GM04503 (cell line): ENCODE measurements around the gene DCTD.

Experiments
- DNase-seq: peaks from one replicate; pipeline ENCODE4 v3.0.0-alpha.2; 2012; ENCODE audit warnings: low read depth

The DCTD gene

GRCh38 chr4:182917182-182918043 is at the start of gene DCTD:
Gene DCTD, minus strand, starts transcription at chr4:182917386. Its CDS starts 1,818 bp downstream, at chr4:182915568.
- DNase-seq = no peak

DNA sequence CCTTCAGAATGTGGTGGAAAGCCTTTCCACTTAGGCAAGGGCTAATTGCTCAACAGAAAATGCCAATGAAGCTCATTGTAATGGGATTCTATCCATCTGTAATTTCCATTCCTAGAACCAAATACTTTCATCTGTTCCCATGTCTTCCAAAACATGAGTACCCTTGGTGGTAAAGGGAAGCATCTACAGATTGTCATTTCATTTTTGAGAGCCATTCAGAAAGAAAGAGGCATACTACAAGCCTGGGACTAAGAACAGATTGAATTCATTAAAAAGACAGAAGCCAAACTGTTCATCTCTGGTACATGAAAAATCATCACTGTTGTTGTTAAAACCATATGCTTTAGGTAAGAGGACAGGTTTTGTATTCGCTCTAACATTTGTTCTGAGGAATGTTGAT is 43.6 kb upstream of the DCTD start:
- DNase-seq = no peak

GRCh38 chr4:182960228-182960627 is 43.0 kb upstream of the DCTD start:
- no peak for DNase-seq

- no peak for DNase-seq
Measured at GRCh38 chr4:182955411-182955810, 38.2 kb upstream of the DCTD start.

DNA sequence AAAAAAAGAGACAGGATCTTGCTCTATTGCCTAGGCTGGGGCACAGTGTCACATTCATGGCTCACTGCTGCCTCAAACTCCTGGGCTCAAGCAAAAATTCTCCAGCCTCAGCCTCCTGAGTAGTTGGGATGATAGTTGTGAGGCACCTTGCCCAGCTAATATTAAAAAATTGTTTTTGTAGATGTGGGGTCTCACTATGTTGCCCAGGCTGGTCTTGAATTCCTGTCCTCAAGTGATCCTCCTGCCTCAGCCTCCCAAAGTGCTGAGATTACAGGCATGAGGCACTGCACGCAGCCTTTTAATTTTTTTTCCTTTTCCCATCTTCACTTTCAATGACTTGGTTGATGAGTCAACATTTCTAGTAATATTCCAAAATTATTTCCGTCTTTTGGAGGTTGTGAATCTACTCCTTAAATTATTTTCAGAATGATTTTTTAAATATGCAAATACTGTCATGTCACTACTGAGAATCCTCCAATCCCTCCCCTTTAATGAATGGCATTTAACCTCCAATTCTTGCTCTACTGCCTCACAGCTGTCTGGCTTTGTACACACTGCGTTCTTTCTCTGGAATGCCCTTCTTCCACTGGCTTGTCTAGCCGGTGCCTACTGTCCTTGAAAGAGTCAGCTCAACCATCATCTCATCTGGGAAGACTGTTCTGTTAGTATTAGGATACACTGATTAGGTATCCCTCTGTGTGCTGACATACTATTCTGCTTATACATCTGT is 27.5 kb upstream of the DCTD start:
- DNase-seq = no peak

DNA sequence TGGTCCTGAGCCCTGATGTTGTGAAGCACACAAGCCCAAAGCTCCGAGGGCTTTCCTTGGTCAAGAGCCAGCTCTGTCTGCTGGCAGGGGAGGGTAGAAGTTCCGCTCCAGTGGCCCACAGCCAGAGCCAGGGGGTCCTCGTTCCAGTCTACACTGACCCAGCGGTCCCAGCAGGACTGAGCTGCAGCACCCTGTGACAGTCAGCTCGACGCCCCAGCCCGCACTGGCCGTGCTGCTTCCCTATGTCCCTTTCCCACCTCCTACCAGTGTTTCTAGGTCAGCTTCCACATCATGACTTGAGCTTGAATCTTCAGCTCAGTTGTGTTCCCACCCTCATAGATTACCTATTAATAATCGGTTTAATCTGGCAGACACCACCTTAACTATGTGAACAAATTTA is 22.5 kb upstream of the DCTD start:
- no peak for DNase-seq

DNA sequence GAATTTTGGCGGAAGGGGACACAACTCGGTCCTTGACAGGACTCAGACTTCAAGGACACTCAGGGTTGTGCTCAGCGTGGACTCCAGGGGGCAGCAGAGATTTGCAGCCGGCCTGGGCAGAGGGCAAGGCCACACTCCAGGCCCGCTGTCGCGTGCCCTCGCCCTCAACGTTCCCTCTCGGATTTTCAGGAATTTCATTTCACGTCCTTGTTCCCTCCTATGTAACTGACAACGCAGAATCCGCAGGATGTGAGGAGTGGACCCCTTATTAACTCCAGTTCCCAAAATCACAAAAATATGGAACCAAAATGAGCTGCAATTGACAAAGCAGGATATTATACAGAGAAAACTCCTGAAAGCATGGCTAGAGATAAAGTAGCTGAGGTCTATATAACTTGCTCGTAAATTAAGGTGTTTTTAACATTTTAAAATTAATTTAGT is 21.0 kb upstream of the DCTD start:
- no peak for DNase-seq

GRCh38 chr4:182937268-182938204 is 20.4 kb upstream of the DCTD start:
- no peak for DNase-seq

GRCh38 chr4:182932651-182933050 is 15.5 kb upstream of the DCTD start:
- no peak for DNase-seq

DNA sequence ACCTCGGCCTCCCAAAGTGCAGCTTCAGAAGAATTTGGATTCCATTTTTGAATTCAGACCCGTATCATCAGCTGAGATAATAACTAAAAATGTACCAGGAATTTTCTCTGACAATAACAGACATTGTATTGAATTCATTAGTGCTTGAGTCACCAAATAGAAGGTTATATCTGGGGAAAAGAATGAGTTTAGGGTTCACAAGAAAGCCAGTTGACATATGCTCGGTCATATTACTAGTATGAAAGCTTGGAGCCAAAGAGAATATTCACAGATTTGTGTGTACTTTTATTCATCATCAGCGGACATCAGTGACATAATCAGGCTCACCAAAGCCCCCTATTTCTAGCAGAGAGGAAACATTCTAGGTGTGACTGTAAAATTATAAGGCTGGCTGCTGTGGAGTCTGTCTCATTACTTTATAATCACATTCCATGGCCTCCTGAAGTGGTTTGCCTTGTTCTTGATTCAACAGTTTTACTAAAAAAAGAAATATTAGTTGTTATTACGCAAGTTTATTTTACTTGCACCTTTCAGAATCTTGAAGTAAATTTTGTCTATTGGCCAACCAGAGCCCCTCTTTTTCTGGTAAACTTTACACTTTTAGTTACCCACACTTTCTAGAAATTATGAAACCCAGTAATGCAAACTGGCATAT is 14.6 kb upstream of the DCTD start:
- DNase-seq = no peak

DNA sequence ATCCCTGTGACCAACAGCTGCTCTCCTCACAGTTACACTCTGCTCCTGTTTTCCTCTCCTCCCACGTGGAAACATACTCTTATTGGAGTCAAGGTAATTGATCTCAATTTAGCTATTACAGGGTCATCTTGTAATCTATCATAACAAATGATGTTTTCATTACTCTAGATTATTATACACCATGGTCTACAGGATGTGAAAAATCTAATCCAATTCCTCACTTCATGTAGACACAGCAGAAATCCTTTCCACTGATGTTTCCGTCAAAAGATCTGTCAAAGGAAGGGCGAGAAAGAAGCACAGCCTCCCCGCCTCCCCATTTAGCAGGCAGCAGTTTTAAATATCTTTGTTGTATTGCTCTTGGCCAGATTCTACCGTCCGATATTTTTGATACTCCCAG is 13.7 kb upstream of the DCTD start:
- no peak for DNase-seq

DNA sequence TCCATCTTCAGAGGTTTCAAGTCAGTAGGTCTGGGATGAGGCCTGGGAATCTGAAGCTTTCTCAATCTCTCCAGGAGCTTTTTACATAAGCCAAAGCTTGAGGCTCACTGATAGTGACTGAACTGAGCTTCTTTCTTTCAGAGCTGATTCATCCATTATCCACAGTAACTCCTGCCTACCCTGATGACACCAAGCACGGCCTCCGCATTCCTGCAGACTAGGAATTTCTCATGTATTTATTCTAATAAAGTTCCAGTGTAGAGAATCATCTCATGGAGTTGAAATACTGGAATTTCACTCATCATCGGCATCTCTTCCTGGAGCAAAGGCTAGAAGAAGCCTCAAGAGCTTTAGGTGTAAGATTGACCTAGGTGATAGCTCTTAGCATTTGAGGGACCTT is 12.1 kb upstream of the DCTD start:
- peak; percentile 93 for DNase-seq

DNA sequence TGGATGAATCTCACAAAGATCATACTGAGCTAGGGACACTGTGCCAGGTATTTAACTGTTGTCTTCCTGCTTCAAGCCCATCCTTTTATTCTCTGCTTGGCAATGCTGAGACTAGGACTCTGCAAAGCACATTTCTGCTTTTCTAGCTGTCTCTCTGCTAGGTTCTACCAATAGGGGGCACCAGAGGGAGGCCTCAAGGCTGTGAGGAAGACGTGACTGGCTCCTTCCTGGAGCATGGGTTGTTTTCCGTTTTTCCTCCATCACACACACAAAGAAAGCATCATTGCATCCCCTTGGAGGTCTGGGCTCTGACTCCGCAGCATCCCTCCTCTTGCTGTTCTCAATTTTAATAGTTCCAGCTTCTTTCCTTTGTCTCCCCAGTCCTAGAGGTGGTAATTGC is 10.9 kb upstream of the DCTD start:
- no peak for DNase-seq

GRCh38 chr4:182927505-182927904 is 10.3 kb upstream of the DCTD start:
- no peak for DNase-seq

DNA sequence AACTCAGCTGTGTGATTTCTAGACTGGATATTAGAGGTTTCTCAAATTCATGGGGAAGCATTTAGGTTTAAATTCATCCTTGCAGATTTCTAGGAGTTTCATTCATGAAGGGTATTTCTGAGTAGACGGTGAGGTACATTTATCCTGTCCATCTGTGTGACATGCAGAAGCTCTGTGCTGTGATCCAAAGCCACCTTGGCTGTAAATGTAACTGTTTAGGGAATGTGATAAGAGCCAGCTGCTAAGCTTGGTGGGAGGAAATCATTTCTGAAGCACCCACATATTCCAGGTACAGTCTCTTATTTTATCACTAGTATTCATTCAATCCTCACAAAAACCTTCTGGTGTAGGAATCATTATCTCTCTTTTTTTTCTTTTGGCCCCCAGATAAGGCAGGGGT is 8.7 kb upstream of the DCTD start:
- DNase-seq = no peak

DNA sequence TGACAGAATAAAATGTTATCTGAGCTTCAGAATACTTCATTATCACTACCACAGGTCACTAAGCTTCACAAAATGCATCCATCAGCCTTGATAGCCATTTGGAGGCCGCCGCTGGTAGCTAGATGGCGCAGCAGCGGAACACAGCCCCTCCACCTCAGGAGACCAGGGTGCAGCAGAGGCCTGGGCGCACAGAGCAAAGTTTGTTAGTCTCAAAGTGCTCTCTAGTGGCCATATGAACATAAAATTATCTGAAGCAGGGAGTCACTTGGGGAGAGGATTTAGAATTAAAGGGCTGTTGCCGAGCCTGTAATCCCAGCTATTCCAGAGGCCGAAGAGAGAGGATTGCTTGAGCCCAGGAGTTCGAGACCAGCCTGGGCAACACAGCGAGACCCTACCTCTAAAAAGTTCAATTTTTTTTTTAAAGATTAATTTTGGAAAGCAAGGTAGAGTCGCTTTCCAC is 8.1 kb upstream of the DCTD start:
- no peak for DNase-seq

DNA sequence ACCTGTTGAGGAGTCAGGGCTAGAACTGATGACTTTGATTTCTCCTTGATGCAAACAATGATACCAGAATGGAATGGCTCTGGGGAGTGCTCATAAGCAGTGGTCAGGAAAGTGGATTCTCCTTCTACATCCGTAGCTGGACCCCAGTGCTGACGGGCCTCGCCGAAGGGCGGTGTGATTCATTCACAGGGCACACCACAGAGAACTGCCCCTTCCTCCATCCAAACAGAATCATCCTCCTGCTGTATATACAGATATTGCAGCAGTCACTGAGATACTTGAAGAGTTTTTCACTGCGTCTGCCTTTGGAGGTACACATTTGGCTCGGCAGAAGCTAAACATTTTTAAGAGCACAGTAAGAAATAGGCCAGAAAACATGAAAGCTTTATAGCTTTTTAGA is 7.3 kb upstream of the DCTD start:
- no peak for DNase-seq

DNA sequence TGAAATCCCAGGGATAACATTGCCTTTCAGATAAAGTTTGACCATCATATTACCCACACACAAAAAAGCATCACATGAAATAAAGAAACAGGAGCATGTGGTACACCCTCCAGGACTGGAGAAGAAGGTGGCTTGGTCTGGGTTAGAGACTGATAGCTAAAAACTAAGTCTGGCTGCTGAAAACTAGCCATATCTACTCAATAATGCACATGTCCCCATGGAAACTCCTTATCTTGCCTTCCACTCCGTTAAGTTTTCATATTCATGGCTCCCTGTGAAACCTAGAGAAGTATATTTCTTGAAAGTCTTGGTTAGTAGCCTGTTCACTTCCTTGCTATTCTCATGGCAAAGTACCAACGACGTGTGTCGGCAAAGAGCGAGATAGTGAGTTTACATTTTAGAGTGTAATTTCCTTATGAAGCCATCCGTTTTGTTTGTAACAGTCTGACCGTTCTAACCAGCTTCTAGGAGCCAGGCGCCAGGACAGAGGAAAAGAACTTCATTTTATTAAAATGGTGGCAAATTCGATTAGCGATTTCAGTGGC is 6.7 kb upstream of the DCTD start:
- no peak for DNase-seq

DNA sequence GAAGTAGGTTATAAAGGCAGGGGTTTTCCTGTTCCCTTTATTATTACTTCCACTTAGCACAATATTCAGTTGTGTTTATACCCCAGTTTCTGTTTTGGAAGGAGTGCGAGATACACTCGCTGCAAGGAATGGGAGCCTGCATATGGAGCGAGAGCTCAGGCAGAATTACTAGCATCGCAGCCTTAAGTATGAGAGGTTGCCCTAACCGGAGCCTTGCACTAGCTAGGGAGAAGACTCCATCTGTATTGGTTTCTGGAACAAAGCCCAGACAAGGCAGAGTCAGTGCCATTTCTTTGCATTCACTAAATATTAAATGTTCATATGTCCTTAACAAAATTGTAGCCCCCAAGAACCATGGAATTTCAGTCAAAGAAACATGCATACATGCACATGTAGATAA is 6.2 kb upstream of the DCTD start:
- no peak for DNase-seq

DNA sequence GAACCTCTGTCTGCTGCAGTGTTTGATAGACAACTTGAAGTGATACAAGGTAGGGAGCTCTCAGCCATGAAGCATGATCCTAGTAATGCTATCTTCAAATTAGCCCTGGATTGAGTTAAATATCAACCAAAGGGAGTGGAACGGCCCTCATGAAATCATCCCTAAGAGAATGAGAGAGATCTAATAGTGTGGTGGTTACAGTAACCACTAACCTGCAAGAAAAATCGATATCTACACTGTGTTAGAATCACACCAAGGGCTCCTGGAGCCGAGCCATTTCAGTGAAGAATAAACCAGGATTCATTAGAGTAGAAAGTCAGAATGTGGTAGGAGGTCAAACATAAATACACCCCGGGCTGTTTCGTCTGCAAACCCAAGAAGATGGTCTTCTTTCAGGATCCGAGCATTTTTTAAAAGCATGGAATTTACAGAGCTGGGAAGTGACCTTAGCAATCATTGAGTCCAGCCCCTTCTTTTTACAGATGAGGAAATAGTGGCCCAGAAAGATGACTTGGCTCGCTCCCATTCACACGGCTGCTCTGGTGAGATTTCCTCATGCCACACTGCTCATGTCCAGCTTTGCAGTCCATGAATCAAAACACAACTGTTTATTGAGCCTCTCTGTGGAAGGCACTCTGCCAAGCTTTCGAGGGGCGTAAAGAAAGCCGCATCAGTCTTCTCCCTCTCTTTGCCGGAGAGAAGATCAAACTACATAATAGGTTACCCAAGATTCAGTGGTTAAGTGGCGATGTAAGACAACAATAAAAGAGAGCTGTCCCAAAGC is 5.5 kb upstream of the DCTD start:
- DNase-seq = no peak

- DNase-seq = no peak
Measured at GRCh38 chr4:182921608-182922007, 4.4 kb upstream of the DCTD start.
